GM21423 (cell line): ENCODE measurements around the gene HLA-DOB.
"Not testable (repeated sequence)": the region's sequence is repeated elsewhere in the genome, so short reads cannot be mapped to it uniquely, and the experiment has no call there.

ENCODE experiments used
- ATAC-seq: cut with Tn5 transposase; IDR thresholded peaks from one replicate; pipeline ENCODE4 v1.9.1; 2021; ENCODE audit warnings: mild to moderate bottlenecking, moderate library complexity; ENCODE audit not compliant: unreplicated experiment

The HLA-DOB gene

GRCh38 chr6:32815115-32815514 lies 1.7 kb downstream of the HLA-DOB start:
- ATAC-seq = no peak

GRCh38 chr6:32814145-32814544 lies 2.7 kb downstream of the HLA-DOB start:
- ATAC-seq = no peak

DNA sequence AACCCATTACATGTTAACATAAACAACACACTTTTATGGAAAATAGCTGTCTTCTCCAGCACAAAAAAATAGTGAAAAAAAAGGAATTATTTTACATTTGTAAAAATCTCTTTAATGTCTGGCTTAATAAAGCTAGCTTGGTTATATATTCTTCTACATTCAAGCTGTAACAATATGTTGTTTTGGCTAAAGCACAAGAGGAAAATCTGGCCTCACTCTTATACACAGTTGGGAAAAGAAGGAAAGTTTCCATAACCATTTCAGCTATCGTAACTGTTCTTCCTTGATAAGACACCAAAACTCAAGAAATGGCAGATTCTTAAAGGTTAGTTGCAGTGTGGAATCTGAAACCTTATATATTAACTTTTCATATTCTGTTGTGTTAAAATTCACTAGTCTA lies 7.6 kb downstream of the HLA-DOB start:
- ATAC-seq = no peak

DNA sequence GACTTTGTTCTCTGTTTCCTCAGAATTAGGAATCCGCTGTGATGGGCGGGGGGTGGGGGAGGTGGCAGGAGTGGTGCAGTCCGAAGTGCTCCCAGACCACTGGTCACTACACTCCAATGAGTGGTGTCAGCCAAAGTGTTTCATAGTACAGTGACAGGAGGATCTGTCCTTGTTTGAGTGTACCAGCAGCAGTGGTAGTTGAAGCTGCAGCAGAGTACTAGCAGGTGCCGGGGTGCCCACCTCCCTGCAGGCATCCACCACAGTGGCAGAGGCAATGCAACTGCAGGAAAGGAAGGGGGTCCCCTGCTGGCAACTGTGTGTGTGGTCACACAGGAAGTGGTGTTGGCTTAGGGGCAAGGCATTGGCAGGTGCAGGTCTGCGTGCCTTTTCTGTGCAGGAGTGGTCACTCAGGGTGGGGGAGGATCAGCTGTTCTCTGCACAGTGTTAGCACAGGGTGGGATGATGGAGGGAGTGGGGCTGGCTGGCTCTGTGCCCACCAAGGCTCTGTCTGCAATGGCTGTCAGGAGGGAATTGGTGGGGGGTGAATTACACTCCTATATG lies 9.7 kb downstream of the HLA-DOB start:
- no peak for ATAC-seq

DNA sequence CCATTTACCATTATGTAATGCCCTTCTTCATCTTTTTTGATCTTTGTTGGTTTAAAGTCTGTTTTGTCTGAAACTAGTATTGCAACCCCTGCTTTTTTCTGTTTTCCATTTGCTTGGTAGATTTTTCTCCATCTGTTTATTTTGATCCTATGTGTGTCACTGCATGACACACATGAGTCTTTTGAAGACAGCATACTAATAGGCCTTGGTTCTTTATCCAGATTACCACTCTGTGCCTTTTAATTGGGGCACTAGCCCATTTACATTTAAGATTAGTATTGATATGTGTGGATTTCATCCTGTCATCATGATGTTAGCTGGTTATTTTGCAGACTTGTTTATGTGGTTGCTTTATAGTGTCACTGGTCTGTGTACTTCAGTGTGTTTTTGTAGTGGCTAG lies 11.4 kb downstream of the HLA-DOB start:
- not testable (repeated sequence) for ATAC-seq

- ATAC-seq = no peak
These were observed 13.4 kb downstream of the HLA-DOB start for GRCh38 chr6:32803416-32803815.

DNA sequence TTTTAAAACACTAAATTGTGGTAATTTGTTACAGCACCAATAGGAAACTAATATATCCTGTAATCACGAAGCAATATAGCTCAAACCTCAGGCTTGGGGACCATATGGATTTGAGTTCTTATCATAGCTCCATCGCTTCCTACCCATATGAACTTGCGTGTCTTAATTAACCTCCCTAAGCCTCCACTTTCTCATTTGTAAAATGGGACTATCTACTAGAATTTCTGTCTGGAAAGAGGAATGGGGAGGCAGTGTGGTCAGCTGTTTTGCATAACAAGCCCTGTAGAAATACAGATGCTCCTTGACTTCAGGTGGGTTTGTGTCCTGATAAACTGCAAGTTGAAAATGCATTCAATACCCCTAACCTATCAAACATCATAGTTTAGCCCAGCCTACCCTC lies 17.1 kb downstream of the HLA-DOB start:
- ATAC-seq = no peak

DNA sequence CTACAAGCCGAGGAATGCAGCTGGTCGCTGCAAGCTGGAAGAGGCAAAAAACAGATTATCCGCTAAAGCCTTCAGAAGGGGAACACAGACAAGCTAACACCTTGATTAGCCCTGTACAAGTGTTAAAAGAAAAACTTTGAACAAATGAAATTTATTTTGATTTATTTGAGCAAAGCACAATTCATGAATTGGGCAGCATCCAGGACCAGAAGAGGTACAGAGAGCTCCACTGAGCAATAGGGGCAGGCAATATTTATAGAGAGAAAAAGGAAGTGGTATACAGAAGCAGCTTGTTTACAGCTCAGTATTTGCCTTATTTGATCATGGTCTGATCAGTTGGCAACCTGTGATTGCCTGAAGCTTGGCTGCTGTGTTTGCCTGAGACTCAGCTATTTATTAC lies 17.6 kb downstream of the HLA-DOB start:
- ATAC-seq = no peak

- ATAC-seq = no peak
These were observed 19.7 kb downstream of the HLA-DOB start for GRCh38 chr6:32796848-32797776.

- no peak for ATAC-seq
These were observed 22.3 kb downstream of the HLA-DOB start for GRCh38 chr6:32794510-32794909.

- ATAC-seq = no peak
These were observed 23.8 kb downstream of the HLA-DOB start for GRCh38 chr6:32792901-32793435.

GRCh38 chr6:32790306-32790705 lies 26.5 kb downstream of the HLA-DOB start:
- ATAC-seq = no peak

- ATAC-seq = no peak
These were observed 30.8 kb downstream of the HLA-DOB start for GRCh38 chr6:32785781-32786533.

DNA sequence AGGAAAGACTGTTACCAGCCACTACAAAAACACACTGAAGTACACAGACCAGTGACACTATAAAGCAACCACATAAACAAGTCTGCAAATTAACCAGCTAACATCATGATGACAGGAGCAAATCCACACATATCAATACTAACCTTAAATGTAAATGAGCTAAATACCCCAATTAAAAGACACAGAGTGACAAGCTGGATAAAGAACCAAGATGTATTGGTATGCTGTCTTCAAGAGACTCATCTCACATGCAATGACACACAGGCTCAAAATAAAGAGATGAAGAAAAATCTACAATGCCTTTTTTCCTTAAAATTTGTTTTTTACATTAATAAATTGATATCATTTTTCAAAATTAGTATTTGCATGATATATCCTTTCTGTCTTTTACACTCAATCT lies 33.9 kb downstream of the HLA-DOB start:
- ATAC-seq = not testable (repeated sequence)

- ATAC-seq = no peak
These were observed 37.8 kb downstream of the HLA-DOB start for GRCh38 chr6:32779036-32779435.

DNA sequence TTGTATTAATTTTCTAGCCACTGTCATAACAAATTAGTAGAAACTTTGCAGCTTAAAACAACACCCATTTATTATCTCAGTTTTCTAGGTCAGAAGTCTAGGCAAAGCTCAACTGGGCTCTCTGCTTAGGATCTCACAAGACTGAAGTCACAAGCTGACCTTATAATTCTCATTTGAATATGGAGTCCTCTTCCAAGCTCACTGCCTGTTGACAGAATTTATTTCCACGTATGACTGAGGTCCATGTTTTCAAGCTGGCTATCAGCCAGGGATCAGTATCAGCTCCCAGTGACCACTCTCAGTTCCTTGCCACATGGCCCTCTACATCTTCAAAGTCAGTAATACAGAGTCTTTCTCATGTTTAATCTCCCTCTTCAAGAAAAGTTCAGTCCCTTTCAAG lies 41.7 kb downstream of the HLA-DOB start:
- ATAC-seq = no peak

DNA sequence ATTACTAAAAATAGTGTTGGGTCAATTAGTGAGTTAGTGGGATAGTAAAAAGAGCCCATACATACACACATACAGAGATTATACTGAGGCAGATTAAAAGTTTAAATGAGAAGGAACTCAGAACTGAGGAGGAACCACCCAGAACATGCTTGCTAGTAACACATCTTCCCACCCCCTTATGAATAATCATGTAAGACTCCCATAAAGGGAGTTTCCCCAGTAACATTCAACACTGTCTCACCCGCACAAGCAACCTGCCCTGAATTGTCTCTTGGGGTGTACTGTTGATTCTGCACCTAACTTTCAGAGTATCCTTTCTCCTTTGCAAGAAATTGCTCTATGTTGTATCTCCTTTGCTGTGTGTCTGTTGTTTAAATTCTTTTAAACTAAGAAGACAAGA lies 42.4 kb downstream of the HLA-DOB start:
- no peak for ATAC-seq

DNA sequence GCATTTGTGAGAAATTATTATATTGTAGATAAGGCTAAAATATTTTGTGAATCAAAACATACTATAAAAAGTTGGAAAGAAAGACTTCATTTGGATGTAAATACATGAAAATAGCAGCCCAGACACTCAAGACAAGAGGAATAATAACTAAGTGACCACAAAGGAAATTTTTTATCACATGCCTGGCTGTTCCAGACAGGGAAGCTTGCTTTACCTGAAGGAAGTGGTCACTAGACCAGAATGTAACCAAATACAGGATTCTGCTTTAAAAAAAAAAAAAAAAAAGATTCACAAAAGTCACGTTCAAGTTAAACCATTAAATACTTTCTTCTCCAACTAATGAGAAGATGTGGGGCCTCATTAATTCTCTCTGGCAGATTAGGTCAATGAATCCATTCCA lies 44.1 kb downstream of the HLA-DOB start:
- no peak for ATAC-seq

DNA sequence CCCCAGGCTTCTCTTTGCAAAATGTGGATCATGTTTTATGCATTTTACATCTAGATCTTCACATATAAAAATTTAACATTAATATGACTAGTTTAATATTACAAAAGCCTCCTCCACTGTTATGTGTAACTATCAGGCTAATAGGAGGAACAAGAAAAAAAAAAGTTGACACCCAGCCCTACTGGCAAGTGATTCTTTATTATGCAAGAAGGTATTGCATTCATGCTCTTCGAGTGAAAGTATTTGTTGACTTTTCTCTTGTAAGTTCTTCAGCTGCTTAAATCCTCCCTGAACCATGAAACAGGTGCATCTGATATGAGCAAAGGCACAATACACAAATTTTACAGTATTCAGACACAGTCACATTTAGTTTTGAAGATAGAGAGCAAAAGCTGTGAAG lies 52.8 kb downstream of the HLA-DOB start:
- ATAC-seq = no peak

GRCh38 chr6:32763421-32763820 lies 53.4 kb downstream of the HLA-DOB start, which contains the start of gene HLA-DQB2:
TSS of gene HLA-DQB2 (minus strand) at chr6:32763532. CDS start at chr6:32763470, 62 bp downstream.
- no peak for ATAC-seq
